Vagina (tissue), 2 donors: Measurements from ENCODE around the gene TMEM255B. TPM values are rescaled to one million over a fixed set of nuclear protein-coding genes. Genes with fewer than 3 reads are reported as not detected.

Experiments
- DNase-seq, 2 donors: peaks; one replicate each; pipeline ENCODE4 v3.0.0-alpha.2; 2017; ENCODE audit errors: extremely low spot score in 2 of 2
- H3K27ac ChIP-seq: fragments of 200-600 bp; sonication (generic); one replicate; pipeline ENCODE4 v1.5.1; 2019
- H3K27me3 ChIP-seq: fragments of 200-600 bp; sonication (generic); one replicate; pipeline ENCODE4 v1.5.1; 2019
- H3K36me3 ChIP-seq, 2 donors: fragments of 200-600 bp; sonication (generic); one replicate each; pipeline ENCODE4 v1.5.1; 2017 to 2019
- H3K4me1 ChIP-seq: fragments of 200-600 bp; sonication (generic); one replicate; pipeline ENCODE4 v1.5.1; 2019
- H3K4me3 ChIP-seq, 2 donors: fragments of 200-600 bp; sonication (generic); 1 replicate in 1 of 2; 2 replicates in 1 of 2; pipeline ENCODE4 v1.5.1; 2016 to 2019
- H3K9me3 ChIP-seq: fragments of 200-600 bp; sonication (generic); one replicate; pipeline ENCODE4 v1.5.1; 2019
- CTCF ChIP-seq, 3 experiments: fragments of 450-650 bp in 2 of 3; fragments of 200-600 bp in 1 of 3; sonication (generic) in 1 of 3; IDR thresholded peaks; one replicate each; pipeline ENCODE4 v1.5.1; 2017 to 2019; ENCODE audit warnings: antibody characterized with exemption in 3 of 3, mild to moderate bottlenecking in 2 of 3, moderate library complexity in 2 of 3
- POLR2A ChIP-seq, 2 donors: fragments of 450-650 bp; IDR thresholded peaks; one replicate each; pipeline ENCODE4 v1.6.1; 2017; ENCODE audit warnings: antibody characterized with exemption in 2 of 2, mild to moderate bottlenecking in 2 of 2, moderate library complexity in 2 of 2
- POLR2AphosphoS5 ChIP-seq, 2 donors: sonication (generic); formaldehyde crosslinking; IDR thresholded peaks; one replicate each; pipeline ENCODE4 v1.9.0; 2017; ENCODE audit warnings: antibody characterized with exemption in 2 of 2, mild to moderate bottlenecking in 2 of 2, low read depth in 1 of 2; ENCODE audit not compliant: insufficient read depth in 1 of 2
- intact Hi-C: fragments of 100-400 bp; cut with DNase I; formaldehyde crosslinking; loops from one replicate; pipeline ENCODE4 v1.15.1; 2023
- total RNA-seq: library from RNA; depleted of rRNA; stranded (reverse); fragments of >200 nt; gene quantifications from one replicate; pipeline ENCODE4 v1.2.3, GENCODE V29; 2016

TMEM255B gene
- total RNA-seq, 1 donor from 2014 or later: 6.4 TPM

- intact Hi-C loops: loop anchor here (1.0 kb wide), 1 partner anchor 27 kb away; no protein-coding TSS in a partner anchor
- Histone ChIP-seq H3K27ac (no peak overlapping the region), H3K4me3 (no peak overlapping the region), H3K9me3 (no peaks in the 10 kb centered on the region), H3K36me3 (no peaks in the 10 kb centered on the region), H3K27me3 (no peaks in the 10 kb centered on the region), H3K4me1 (no peaks in the 10 kb centered on the region)
- TF ChIP-seq POLR2AphosphoS5 (IDR thresholded peaks at IDR 0.05; ENCODE audit: insufficient read depth in 1 of 2, low read depth in 1 of 2): no peak
- TF ChIP-seq POLR2A (IDR thresholded peaks at IDR 0.05): no peak
- TF ChIP-seq CTCF (IDR thresholded peaks at IDR 0.05): no peak
- DNase-seq: no peak
Observed at GRCh38 chr13:113785051-113786010, 26.3 kb downstream of the TMEM255B start.

- Histone ChIP-seq H3K4me1 (no peaks in the 10 kb centered on the region), H3K27ac (no peak overlapping the region), H3K9me3 (no peaks in the 10 kb centered on the region), H3K4me3 (no peak overlapping the region), H3K27me3 (no peaks in the 10 kb centered on the region), H3K36me3 (no peaks in the 10 kb centered on the region)
- TF ChIP-seq POLR2A (IDR thresholded peaks at IDR 0.05) (no peak), CTCF (IDR thresholded peaks at IDR 0.05) (no peak), POLR2AphosphoS5 (IDR thresholded peaks at IDR 0.05; ENCODE audit: insufficient read depth in 1 of 2, low read depth in 1 of 2) (no peak)
- intact Hi-C loops: loop anchor here (1.0 kb wide), 1 partner anchor 28 kb away; no protein-coding TSS in a partner anchor
- no peak for DNase-seq
Observed at GRCh38 chr13:113786262-113786841, 27.3 kb downstream of the TMEM255B start.

GRCh38 chr13:113787694-113788093 is 28.7 kb downstream of the TMEM255B start:
- H3K36me3 ChIP-seq: no peaks in the 10 kb centered on the region
- DNase-seq: no peak
- no peak overlapping the region for H3K27ac ChIP-seq
- H3K4me1 ChIP-seq: no peaks in the 10 kb centered on the region
- no peaks in the 10 kb centered on the region for H3K9me3 ChIP-seq
- intact Hi-C loops: no loop called here
- TF ChIP-seq CTCF (IDR thresholded peaks at IDR 0.05) (no peak), POLR2A (IDR thresholded peaks at IDR 0.05) (no peak), POLR2AphosphoS5 (IDR thresholded peaks at IDR 0.05; ENCODE audit: insufficient read depth in 1 of 2, low read depth in 1 of 2) (no peak)
- no peak overlapping the region for H3K4me3 ChIP-seq
- H3K27me3 ChIP-seq: no peaks in the 10 kb centered on the region

- intact Hi-C loops: no loop called here
- Histone ChIP-seq H3K9me3 (no peaks in the 10 kb centered on the region), H3K27ac (no peak overlapping the region), H3K4me1 (no peaks in the 10 kb centered on the region), H3K36me3 (no peaks in the 10 kb centered on the region), H3K4me3 (no peak overlapping the region), H3K27me3 (no peaks in the 10 kb centered on the region)
- TF ChIP-seq POLR2A (IDR thresholded peaks at IDR 0.05) (no peak), POLR2AphosphoS5 (IDR thresholded peaks at IDR 0.05; ENCODE audit: insufficient read depth in 1 of 2, low read depth in 1 of 2) (no peak), CTCF (IDR thresholded peaks at IDR 0.05) (no peak)
- DNase-seq: no peak
Observed at GRCh38 chr13:113788413-113789135, 29.5 kb downstream of the TMEM255B start.
